ENCODE results near the gene PCYT2. TPM values are rescaled to one million over a fixed set of nuclear protein-coding genes. Genes with fewer than 3 reads are reported as not detected.

PCYT2 gene
- total RNA-seq, 2 donors from 2014 or later: 66.8 to 70.9 TPM

- H3K36me3 ChIP-seq (ENCODE audit: control insufficient read depth, insufficient read depth, low read length): no peaks in the 10 kb centered on the region
- peak; percentile 90 for DNase-seq
- H3K4me3 ChIP-seq (ENCODE audit: low read length): no peak overlapping the region
- Mint-ChIP-seq H3K9me3 (no peaks in the 10 kb centered on the region), H3K27me3 (ENCODE audit: insufficient read depth) (peaks cover 52% of the 10 kb centered on the region), H3K36me3 (ENCODE audit: low read depth) (no peaks in the 10 kb centered on the region), H3K4me1 (peaks cover 19% of the 10 kb centered on the region), H3K27ac (no peak overlapping the region), H3K4me3 (peak overlapping the region; percentile 45)
- H3K9me3 ChIP-seq (ENCODE audit: control insufficient read depth, low read length): no peaks in the 10 kb centered on the region
- no peak overlapping the region for H3K9ac ChIP-seq (ENCODE audit: extremely low read depth, low read length, poor library complexity, severe bottlenecking)
- H3K4me1 ChIP-seq (ENCODE audit: control insufficient read depth, insufficient read depth, low read length): no peaks in the 10 kb centered on the region
- peaks cover 55% of the 10 kb centered on the region for H3K27me3 ChIP-seq (ENCODE audit: control insufficient read depth, insufficient read depth, low read length, poor library complexity, severe bottlenecking)
- TF ChIP-seq CTCF (conservative IDR thresholded peaks at IDR 0.05): peak; percentile 62
- no peak overlapping the region for H3K27ac ChIP-seq (ENCODE audit: low read depth, low read length)
- WGBS, 2 experiments (ENCODE audit: insufficient coverage in 1 of 2, insufficient read length in 1 of 2): 7 to 10% methylated on average over 13 to 112 of the region's 112 CpGs
Observed at GRCh38 chr17:81959362-81960129, 48.3 kb upstream of the PCYT2 start.

- no peak overlapping the region for H3K4me3 ChIP-seq (ENCODE audit: low read length)
- Mint-ChIP-seq H3K27ac (no peak overlapping the region), H3K4me1 (peaks cover 12% of the 10 kb centered on the region), H3K27me3 (ENCODE audit: insufficient read depth) (peaks cover 47% of the 10 kb centered on the region), H3K9me3 (no peaks in the 10 kb centered on the region), H3K36me3 (ENCODE audit: low read depth) (no peaks in the 10 kb centered on the region), H3K4me3 (peak overlapping the region; percentile 45)
- H3K4me1 ChIP-seq (ENCODE audit: control insufficient read depth, insufficient read depth, low read length): no peaks in the 10 kb centered on the region
- H3K27ac ChIP-seq (ENCODE audit: low read depth, low read length): no peak overlapping the region
- peak; percentile 58 for DNase-seq
- WGBS, 2 experiments (ENCODE audit: insufficient coverage in 1 of 2, insufficient read length in 1 of 2): 78 to 88% methylated on average over 9 to 15 of the region's 15 CpGs
- H3K9ac ChIP-seq (ENCODE audit: extremely low read depth, low read length, poor library complexity, severe bottlenecking): no peak overlapping the region
- H3K9me3 ChIP-seq (ENCODE audit: control insufficient read depth, low read length): no peaks in the 10 kb centered on the region
- peaks cover 53% of the 10 kb centered on the region for H3K27me3 ChIP-seq (ENCODE audit: control insufficient read depth, insufficient read depth, low read length, poor library complexity, severe bottlenecking)
- TF ChIP-seq CTCF (conservative IDR thresholded peaks at IDR 0.05): no peak
- no peaks in the 10 kb centered on the region for H3K36me3 ChIP-seq (ENCODE audit: control insufficient read depth, insufficient read depth, low read length)
Observed at GRCh38 chr17:81958633-81959342, 47.6 kb upstream of the PCYT2 start.

- no peaks in the 10 kb centered on the region for H3K9me3 ChIP-seq (ENCODE audit: control insufficient read depth, low read length)
- H3K9ac ChIP-seq (ENCODE audit: extremely low read depth, low read length, poor library complexity, severe bottlenecking): no peak overlapping the region
- no peaks in the 10 kb centered on the region for H3K36me3 ChIP-seq (ENCODE audit: control insufficient read depth, insufficient read depth, low read length)
- Mint-ChIP-seq H3K27ac (no peak overlapping the region), H3K4me3 (no peak overlapping the region), H3K9me3 (no peaks in the 10 kb centered on the region), H3K36me3 (ENCODE audit: low read depth) (no peaks in the 10 kb centered on the region), H3K4me1 (peaks cover 5% of the 10 kb centered on the region), H3K27me3 (ENCODE audit: insufficient read depth) (peaks cover 39% of the 10 kb centered on the region)
- H3K4me1 ChIP-seq (ENCODE audit: control insufficient read depth, insufficient read depth, low read length): no peaks in the 10 kb centered on the region
- peaks cover 50% of the 10 kb centered on the region for H3K27me3 ChIP-seq (ENCODE audit: control insufficient read depth, insufficient read depth, low read length, poor library complexity, severe bottlenecking)
- H3K27ac ChIP-seq (ENCODE audit: low read depth, low read length): no peak overlapping the region
- no peak for TF ChIP-seq CTCF (conservative IDR thresholded peaks at IDR 0.05)
- H3K4me3 ChIP-seq (ENCODE audit: low read length): no peak overlapping the region
- peak; percentile 46 for DNase-seq
- WGBS, 2 experiments (ENCODE audit: insufficient coverage in 1 of 2, insufficient read length in 1 of 2): 83 to 91% methylated on average over 7 to 19 of the region's 19 CpGs
Observed at GRCh38 chr17:81957691-81958432, 46.7 kb upstream of the PCYT2 start.
